ENCODE measurements around the gene INPP5D. TPM values are rescaled to one million over a fixed set of nuclear protein-coding genes. Genes with fewer than 3 reads are reported as not detected.

The INPP5D gene
- polyA plus RNA-seq, 3 donors: 30.6 to 90.2 (median 54.8) TPM

DNA sequence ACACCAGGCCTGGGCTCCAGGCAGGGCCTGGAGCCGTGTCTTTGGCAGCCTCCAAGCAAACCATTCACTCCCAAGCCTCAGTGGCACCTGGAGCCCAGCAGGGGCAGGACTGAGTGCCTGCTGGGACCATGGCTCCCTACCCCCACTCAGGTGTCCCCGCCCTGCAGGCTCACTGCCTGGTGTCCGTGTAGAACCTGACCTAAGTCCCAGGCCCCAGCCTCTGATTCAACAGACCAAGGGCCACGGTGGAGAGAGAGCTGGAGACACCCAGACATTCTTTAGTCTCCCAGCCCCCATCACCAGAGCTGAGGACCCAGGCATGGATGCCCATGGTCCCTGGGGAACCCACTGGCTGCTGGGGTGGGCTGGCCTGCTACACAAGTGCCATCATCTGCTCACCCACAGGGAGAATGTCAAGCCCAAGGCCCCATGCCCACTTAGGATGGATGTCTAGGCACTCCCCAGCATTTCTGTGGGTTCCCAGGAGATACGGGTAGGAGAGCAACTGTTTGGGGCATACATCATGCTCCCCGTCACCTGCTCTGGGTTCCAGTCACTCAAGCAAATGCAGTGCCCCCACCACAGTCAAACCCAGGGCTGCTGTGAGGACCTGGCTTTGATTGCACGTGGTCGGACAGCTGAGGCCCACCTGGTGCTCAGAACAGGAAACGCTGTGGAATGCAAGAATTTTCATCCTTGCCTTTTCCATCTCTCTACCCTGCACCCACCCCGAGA lies 148.4 kb downstream of the INPP5D start:
- H2AFZ ChIP-seq (ENCODE audit: insufficient read depth, low read depth, low read length, poor library complexity, severe bottlenecking): no peak overlapping the region
- intact Hi-C loops (cut with micrococcal nuclease): no loop called here
- WGBS (ENCODE audit: insufficient coverage): 79% methylated on average over 7 of the region's 10 CpGs
- H3K27ac ChIP-seq (ENCODE audit: low read depth in 1 of 2, low read length in 2 of 2): no peak overlapping the region
- Mint-ChIP-seq H3K9me3 (peaks cover 0 to 2% (median 0%) of the 10 kb centered on the region in 7 donors), H3K27me3 (ENCODE audit: low read depth in 3 of 3) (peaks cover 0 to 2% (median 1%) of the 10 kb centered on the region in 3 donors), H3K36me3 (peaks cover 62 to 89% of the 10 kb centered on the region in 2 donors), H3K4me3 (no peak overlapping the region), H3K4me1 (peaks cover 8% of the 10 kb centered on the region), H3K27ac (peak overlapping the region in 2 of 7 donors; percentile 12 to 14)
- H3K4me2 ChIP-seq (replicated peaks; ENCODE audit: extremely low read depth, low read length, poor library complexity, severe bottlenecking): no peak overlapping the region
- peaks cover 49% of the 10 kb centered on the region for H4K20me1 ChIP-seq (ENCODE audit: insufficient read depth, low read length)
- H3K79me2 ChIP-seq (ENCODE audit: insufficient read depth, low read length): no peaks in the 10 kb centered on the region
- H3K27me3 ChIP-seq (ENCODE audit: control insufficient read depth in 2 of 2, insufficient read depth in 2 of 2, low read length in 2 of 2): no peaks in the 10 kb centered on the region
- no peak overlapping the region for H3K9ac ChIP-seq (ENCODE audit: insufficient read depth, low read length, poor library complexity, severe bottlenecking)
- peaks cover 2 to 6% of the 10 kb centered on the region in 2 donors for H3K4me1 ChIP-seq (ENCODE audit: control insufficient read depth in 1 of 2, insufficient read depth in 2 of 2, low read length in 2 of 2)
- no peak for DNase-seq
- H3K4me3 ChIP-seq (replicated peaks in 1 of 3; ENCODE audit: low read depth in 2 of 3, low read length in 3 of 3): no peak overlapping the region
- no peaks in the 10 kb centered on the region for H3K9me3 ChIP-seq (replicated peaks in 1 of 2; ENCODE audit: control insufficient read depth in 1 of 2, insufficient read depth in 1 of 2, low read length in 2 of 2)
- peaks cover 58 to 87% of the 10 kb centered on the region in 2 donors for H3K36me3 ChIP-seq (replicated peaks in 1 of 2; ENCODE audit: control insufficient read depth in 1 of 2, insufficient read depth in 2 of 2, low read length in 2 of 2)
- TF ChIP-seq, protein P1, sequence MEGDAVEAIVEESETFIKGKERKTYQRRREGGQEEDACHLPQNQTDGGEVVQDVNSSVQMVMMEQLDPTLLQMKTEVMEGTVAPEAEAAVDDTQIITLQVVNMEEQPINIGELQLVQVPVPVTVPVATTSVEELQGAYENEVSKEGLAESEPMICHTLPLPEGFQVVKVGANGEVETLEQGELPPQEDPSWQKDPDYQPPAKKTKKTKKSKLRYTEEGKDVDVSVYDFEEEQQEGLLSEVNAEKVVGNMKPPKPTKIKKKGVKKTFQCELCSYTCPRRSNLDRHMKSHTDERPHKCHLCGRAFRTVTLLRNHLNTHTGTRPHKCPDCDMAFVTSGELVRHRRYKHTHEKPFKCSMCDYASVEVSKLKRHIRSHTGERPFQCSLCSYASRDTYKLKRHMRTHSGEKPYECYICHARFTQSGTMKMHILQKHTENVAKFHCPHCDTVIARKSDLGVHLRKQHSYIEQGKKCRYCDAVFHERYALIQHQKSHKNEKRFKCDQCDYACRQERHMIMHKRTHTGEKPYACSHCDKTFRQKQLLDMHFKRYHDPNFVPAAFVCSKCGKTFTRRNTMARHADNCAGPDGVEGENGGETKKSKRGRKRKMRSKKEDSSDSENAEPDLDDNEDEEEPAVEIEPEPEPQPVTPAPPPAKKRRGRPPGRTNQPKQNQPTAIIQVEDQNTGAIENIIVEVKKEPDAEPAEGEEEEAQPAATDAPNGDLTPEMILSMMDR (IDR thresholded peaks at IDR 0.05): no peak

DNA sequence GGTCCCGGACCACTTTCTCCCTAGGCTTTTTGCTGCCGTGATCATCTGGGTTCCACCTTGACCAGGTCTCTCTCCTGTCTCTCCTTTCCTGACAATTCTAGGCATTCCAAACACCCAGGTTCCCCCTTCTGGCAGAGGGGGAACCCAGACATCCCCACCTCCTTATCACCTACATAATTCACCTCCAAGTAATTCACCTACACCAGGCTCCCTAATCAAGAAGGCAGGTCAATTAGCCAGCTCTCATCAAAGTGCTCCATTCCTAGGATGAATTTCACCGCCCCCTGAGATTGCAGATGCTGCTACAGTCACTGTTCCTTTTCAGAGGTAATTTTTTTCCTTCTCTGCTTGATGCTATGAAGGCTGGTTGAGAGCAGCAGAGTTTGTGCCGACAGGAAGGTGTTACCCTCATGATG lies 149.0 kb downstream of the INPP5D start:
- DNase-seq: no peak
- intact Hi-C loops (cut with micrococcal nuclease): no loop called here

More for the DNA sequence above, 149.0 kb downstream of the INPP5D start:
- Histone ChIP-seq H3K4me2 (replicated peaks; ENCODE audit: extremely low read depth, low read length, poor library complexity, severe bottlenecking) (no peak overlapping the region), H2AFZ (ENCODE audit: insufficient read depth, low read depth, low read length, poor library complexity, severe bottlenecking) (no peak overlapping the region), H3K9me3 (replicated peaks in 1 of 2; ENCODE audit: control insufficient read depth in 1 of 2, insufficient read depth in 1 of 2, low read length in 2 of 2) (no peaks in the 10 kb centered on the region), H3K9ac (ENCODE audit: insufficient read depth, low read length, poor library complexity, severe bottlenecking) (no peak overlapping the region), H4K20me1 (ENCODE audit: insufficient read depth, low read length) (peaks cover 47% of the 10 kb centered on the region), H3K36me3 (replicated peaks in 1 of 2; ENCODE audit: control insufficient read depth in 1 of 2, insufficient read depth in 2 of 2, low read length in 2 of 2) (peaks cover 53 to 81% of the 10 kb centered on the region in 2 donors), H3K27ac (ENCODE audit: low read depth in 1 of 2, low read length in 2 of 2) (no peak overlapping the region), H3K27me3 (ENCODE audit: control insufficient read depth in 2 of 2, insufficient read depth in 2 of 2, low read length in 2 of 2) (no peaks in the 10 kb centered on the region), H3K4me3 (replicated peaks in 1 of 3; ENCODE audit: low read depth in 2 of 3, low read length in 3 of 3) (no peak overlapping the region), H3K4me1 (ENCODE audit: control insufficient read depth in 1 of 2, insufficient read depth in 2 of 2, low read length in 2 of 2) (peaks cover 0 to under 1% of the 10 kb centered on the region in 2 donors), H3K79me2 (ENCODE audit: insufficient read depth, low read length) (no peaks in the 10 kb centered on the region)
- H3K27me3 Mint-ChIP-seq (ENCODE audit: low read depth in 3 of 3): peaks cover 0 to 2% (median 1%) of the 10 kb centered on the region in 3 donors
- peaks cover 0 to 2% (median 0%) of the 10 kb centered on the region in 7 donors for H3K9me3 Mint-ChIP-seq
- peaks cover 3% of the 10 kb centered on the region for H3K4me1 Mint-ChIP-seq
- no peak overlapping the region for H3K4me3 Mint-ChIP-seq
- H3K36me3 Mint-ChIP-seq: peaks cover 56 to 85% of the 10 kb centered on the region in 2 donors
- peak overlapping the region in 2 of 7 donors; percentile 12 to 14 for H3K27ac Mint-ChIP-seq
- WGBS (ENCODE audit: insufficient coverage): 85% methylated on average over 2 of the region's 4 CpGs
- TF ChIP-seq, protein P1 (IDR thresholded peaks at IDR 0.05): no peak

All from CD14-positive monocyte (primary cell).